Measurements from ENCODE around the gene SLC23A1.
"Not testable (repeated sequence)": the region's sequence is repeated elsewhere in the genome, so short reads cannot be mapped to it uniquely, and the experiment has no call there.

Gene SLC23A1

GRCh38 chr5:139383275-139383992 lies at the start of gene SLC23A1:
TSS of gene SLC23A1 (minus strand) at chr5:139383297. CDS start at chr5:139383253, 44 bp downstream.
- no peak for DNase-seq (ENCODE audit: low read depth)

GRCh38 chr5:139431706-139432105 lies 48.6 kb upstream of the SLC23A1 start:
- DNase-seq (ENCODE audit: low read depth) = no peak

GRCh38 chr5:139430015-139430414 lies 46.9 kb upstream of the SLC23A1 start:
- no peak for DNase-seq (ENCODE audit: low read depth)

GRCh38 chr5:139426203-139426885 lies 43.2 kb upstream of the SLC23A1 start:
- no peak for DNase-seq (ENCODE audit: low read depth)

GRCh38 chr5:139425497-139425896 lies 42.4 kb upstream of the SLC23A1 start:
- no peak for DNase-seq (ENCODE audit: low read depth)

GRCh38 chr5:139422307-139422893 lies 39.3 kb upstream of the SLC23A1 start:
- no peak for DNase-seq (ENCODE audit: low read depth)

GRCh38 chr5:139419226-139420192 lies 36.4 kb upstream of the SLC23A1 start:
- DNase-seq (ENCODE audit: low read depth) = no peak

GRCh38 chr5:139418793-139419192 lies 35.7 kb upstream of the SLC23A1 start:
- DNase-seq (ENCODE audit: low read depth) = no peak

- no peak for DNase-seq (ENCODE audit: low read depth)
These were observed 34.1 kb upstream of the SLC23A1 start for GRCh38 chr5:139417214-139417613.

- no peak for DNase-seq (ENCODE audit: low read depth)
These were observed 33.6 kb upstream of the SLC23A1 start for GRCh38 chr5:139416651-139417050.

- DNase-seq (ENCODE audit: low read depth) = no peak
These were observed 32.8 kb upstream of the SLC23A1 start for GRCh38 chr5:139415869-139416268.

GRCh38 chr5:139415221-139415861 lies 32.2 kb upstream of the SLC23A1 start:
- DNase-seq (ENCODE audit: low read depth) = no peak

GRCh38 chr5:139414581-139415130 lies 31.6 kb upstream of the SLC23A1 start:
- DNase-seq (ENCODE audit: low read depth) = no peak

GRCh38 chr5:139413963-139414362 lies 30.9 kb upstream of the SLC23A1 start:
- no peak for DNase-seq (ENCODE audit: low read depth)

GRCh38 chr5:139413153-139413552 lies 30.1 kb upstream of the SLC23A1 start:
- no peak for DNase-seq (ENCODE audit: low read depth)

GRCh38 chr5:139410993-139411828 lies 28.1 kb upstream of the SLC23A1 start:
- no peak for DNase-seq (ENCODE audit: low read depth)

- no peak for DNase-seq (ENCODE audit: low read depth)
These were observed 27.3 kb upstream of the SLC23A1 start for GRCh38 chr5:139410121-139410992.

- DNase-seq (ENCODE audit: low read depth) = not testable (repeated sequence)
These were observed 26.0 kb upstream of the SLC23A1 start for GRCh38 chr5:139409116-139409515.

- DNase-seq (ENCODE audit: low read depth) = no peak
These were observed 25.1 kb upstream of the SLC23A1 start for GRCh38 chr5:139408191-139408590.
